Tibial nerve (tissue), 4 donors: ENCODE measurements around the gene RPAP2. TPM values are rescaled to one million over a fixed set of nuclear protein-coding genes. Genes with fewer than 3 reads are reported as not detected.
A peak's percentile ranks its signal among the peaks of the same experiment; 100 is the strongest.

Experiments
- DNase-seq, 2 donors: peaks; one replicate each; pipeline ENCODE4 v3.0.0-alpha.2; 2019; ENCODE audit warnings: low spot score in 2 of 2
- H3K27ac ChIP-seq, 4 donors: fragments of 200-600 bp; sonication (generic) in 3 of 4; one replicate each; pipeline ENCODE4 v1.5.1; 2017 to 2019; ENCODE audit warnings: mild to moderate bottlenecking in 1 of 4
- H3K27me3 ChIP-seq, 2 donors: fragments of 200-600 bp; sonication (generic) in 1 of 2; one replicate each; pipeline versions ENCODE4 v1.5.1 to v1.6.0; 2017 to 2019
- H3K36me3 ChIP-seq, 3 donors: fragments of 200-600 bp; sonication (generic); one replicate each; pipeline ENCODE4 v1.5.1; 2018 to 2019
- H3K4me1 ChIP-seq, 4 donors: fragments of 200-600 bp; sonication (generic) in 3 of 4; one replicate each; pipeline ENCODE4 v1.5.1; 2017 to 2019
- H3K4me3 ChIP-seq, 4 donors: fragments of 200-600 bp; sonication (generic) in 3 of 4; one replicate each; pipeline ENCODE4 v1.5.1; 2017 to 2019; ENCODE audit warnings: mild to moderate bottlenecking in 1 of 4, moderate library complexity in 1 of 4
- H3K9me3 ChIP-seq, 4 donors: fragments of 200-600 bp; sonication (generic) in 3 of 4; one replicate each; pipeline ENCODE4 v1.5.1; 2017 to 2019
- CTCF ChIP-seq, 5 experiments: fragments of 200-600 bp in 3 of 5; fragments of 450-650 bp in 2 of 5; sonication (generic) in 3 of 5; IDR thresholded peaks; one replicate each; pipeline ENCODE4 v1.5.1; 2016 to 2019; ENCODE audit warnings: antibody characterized with exemption in 5 of 5, mild to moderate bottlenecking in 3 of 5, moderate library complexity in 2 of 5
- EP300 ChIP-seq, 2 donors: sonication (generic); formaldehyde crosslinking; IDR thresholded peaks; one replicate each; pipeline ENCODE4 v1.6.1; 2017; ENCODE audit warnings: antibody characterized with exemption in 2 of 2, mild to moderate bottlenecking in 1 of 2
- POLR2A ChIP-seq, 2 donors: fragments of 450-650 bp; IDR thresholded peaks; one replicate each; pipeline ENCODE4 v1.6.1; 2017; ENCODE audit warnings: antibody characterized with exemption in 2 of 2, mild to moderate bottlenecking in 2 of 2, moderate library complexity in 2 of 2
- WGBS, 2 donors: methylation state at CpG; one replicate each; pipeline ENCODE4 v1.1.5; 2018; 5-methylcytosine and 5-hydroxymethylcytosine counted together
- total RNA-seq, 4 donors: library from RNA; depleted of rRNA; stranded (reverse); fragments of >200 nt; gene quantifications; one replicate each; pipeline ENCODE4 v1.1.0, GENCODE V29; 2016

RPAP2 gene
- total RNA-seq, 4 donors from 2014 or later = 3.3 to 12.2 (median 7.7) TPM

- no peak for DNase-seq
- H3K27me3 ChIP-seq = no peaks in the 10 kb centered on the region
- TF ChIP-seq CTCF (IDR thresholded peaks at IDR 0.05) (no peak), EP300 (IDR thresholded peaks at IDR 0.05) (no peak), POLR2A (IDR thresholded peaks at IDR 0.05) (no peak)
- peak overlapping the region; percentile 86 to 96 (median 94) for H3K27ac ChIP-seq
- H3K4me3 ChIP-seq = peak overlapping the region; percentile 73 to 81 (median 74)
- 6 to 8% methylated on average over 3 of the region's 3 CpGs for WGBS, 2 donors
- H3K9me3 ChIP-seq = no peaks in the 10 kb centered on the region
- H3K36me3 ChIP-seq = peaks cover 0 to 5% (median 0%) of the 10 kb centered on the region in 3 donors
- peaks cover 0 to 25% (median 6%) of the 10 kb centered on the region in 4 donors for H3K4me1 ChIP-seq
Measured at GRCh38 chr1:92298213-92298572, 666 bp upstream of the RPAP2 start.

GRCh38 chr1:92299477-92300150, 755 bp downstream of the RPAP2 start:
- Histone ChIP-seq H3K4me3 (peak overlapping the region; percentile 73 to 81 (median 74)), H3K27me3 (no peaks in the 10 kb centered on the region), H3K4me1 (peaks cover 0 to 25% (median 6%) of the 10 kb centered on the region in 4 donors), H3K27ac (peak overlapping the region; percentile 86 to 96 (median 94)), H3K36me3 (peaks cover 0 to 13% (median 0%) of the 10 kb centered on the region in 3 donors), H3K9me3 (no peaks in the 10 kb centered on the region)
- no peak for TF ChIP-seq EP300 (IDR thresholded peaks at IDR 0.05)
- TF ChIP-seq CTCF (IDR thresholded peaks at IDR 0.05) = no peak
- TF ChIP-seq POLR2A (IDR thresholded peaks at IDR 0.05) = no peak
- DNase-seq = no peak
- WGBS, 2 donors = 44 to 48% methylated on average over 11 of the region's 11 CpGs

- H3K4me3 ChIP-seq = no peak overlapping the region
- TF ChIP-seq POLR2A (IDR thresholded peaks at IDR 0.05) = no peak
- no peak for TF ChIP-seq CTCF (IDR thresholded peaks at IDR 0.05)
- TF ChIP-seq EP300 (IDR thresholded peaks at IDR 0.05) = no peak
- H3K27ac ChIP-seq = no peak overlapping the region
- no peaks in the 10 kb centered on the region for H3K27me3 ChIP-seq
- no peaks in the 10 kb centered on the region for H3K9me3 ChIP-seq
- no peak for DNase-seq
- 89 to 92% methylated on average over 5 of the region's 5 CpGs for whole genome bisulfite sequencing, 2 donors
- H3K4me1 ChIP-seq = peaks cover 0 to 25% (median 6%) of the 10 kb centered on the region in 4 donors
- H3K36me3 ChIP-seq = peaks cover 0 to 23% (median 0%) of the 10 kb centered on the region in 3 donors
Measured at GRCh38 chr1:92301021-92301420, 2.2 kb downstream of the RPAP2 start.

GRCh38 chr1:92306020-92306419, 7.2 kb downstream of the RPAP2 start:
- no peak for DNase-seq
- Histone ChIP-seq H3K27me3 (no peaks in the 10 kb centered on the region), H3K36me3 (peaks cover 0 to 48% (median 3%) of the 10 kb centered on the region in 3 donors), H3K9me3 (no peaks in the 10 kb centered on the region), H3K4me1 (peaks cover 0 to 3% (median 0%) of the 10 kb centered on the region in 4 donors), H3K27ac (no peak overlapping the region), H3K4me3 (no peak overlapping the region)
- TF ChIP-seq EP300 (IDR thresholded peaks at IDR 0.05) (no peak), POLR2A (IDR thresholded peaks at IDR 0.05) (no peak), CTCF (IDR thresholded peaks at IDR 0.05) (no peak)

GRCh38 chr1:92307980-92308379, 9.1 kb downstream of the RPAP2 start:
- no peak overlapping the region for H3K4me3 ChIP-seq
- no peak for DNase-seq
- TF ChIP-seq POLR2A (IDR thresholded peaks at IDR 0.05) = no peak
- no peak for TF ChIP-seq EP300 (IDR thresholded peaks at IDR 0.05)
- no peak for TF ChIP-seq CTCF (IDR thresholded peaks at IDR 0.05)
- H3K27ac ChIP-seq = no peak overlapping the region
- H3K4me1 ChIP-seq = no peaks in the 10 kb centered on the region
- peaks cover 0 to 66% (median 3%) of the 10 kb centered on the region in 3 donors for H3K36me3 ChIP-seq
- WGBS, 2 donors = 85 to 86% methylated on average over 4 of the region's 4 CpGs
- H3K9me3 ChIP-seq = no peaks in the 10 kb centered on the region
- H3K27me3 ChIP-seq = no peaks in the 10 kb centered on the region
